Neural progenitor cell (in vitro differentiated cells): ENCODE results near the gene C3orf22. TPM values are rescaled to one million over a fixed set of nuclear protein-coding genes. Genes with fewer than 3 reads are reported as not detected.

ENCODE experiments used
- DNase-seq: peaks from one replicate; pipeline ENCODE4 v3.0.0-alpha.2; 2016; ENCODE audit warnings: low spot score
- H2AFZ ChIP-seq: fragments of 200-600 bp; sonication (generic); replicated peaks from 2 replicates; pipeline ENCODE4 v1.6.1; 2016; ENCODE audit warnings: antibody characterized with exemption
- H3F3A ChIP-seq: fragments of 200-600 bp; sonication (generic); 2 replicates; pipeline ENCODE4 v1.6.1; 2016; ENCODE audit warnings: antibody characterized with exemption, low read depth
- H3K27ac ChIP-seq: fragments of 200-600 bp; sonication (generic); 2 replicates; pipeline ENCODE4 v1.5.1; 2016; ENCODE audit warnings: mild to moderate bottlenecking
- H3K27me3 ChIP-seq: fragments of 200-600 bp; sonication (generic); 2 replicates; pipeline ENCODE4 v1.6.1; 2016; ENCODE audit warnings: mild to moderate bottlenecking, moderate library complexity
- H3K36me3 ChIP-seq: fragments of 200-600 bp; sonication (generic); 2 replicates; pipeline ENCODE4 v1.5.1; 2016
- H3K4me1 ChIP-seq: fragments of 200-600 bp; sonication (generic); 2 replicates; pipeline ENCODE4 v1.6.1; 2016; ENCODE audit warnings: mixed run types
- H3K4me2 ChIP-seq: fragments of 200-600 bp; sonication (generic); 2 replicates; pipeline ENCODE4 v1.6.1; 2016
- H3K4me3 ChIP-seq: fragments of 200-600 bp; sonication (generic); 2 replicates; pipeline ENCODE4 v1.5.1; 2016
- H3K79me2 ChIP-seq: fragments of 200-600 bp; sonication (generic); 2 replicates; pipeline ENCODE4 v1.6.1; 2016; ENCODE audit warnings: low read depth
- H3K9ac ChIP-seq: fragments of 200-600 bp; sonication (generic); 2 replicates; pipeline ENCODE4 v1.6.1; 2016
- H3K9me3 ChIP-seq: fragments of 200-600 bp; sonication (generic); 2 replicates; pipeline ENCODE4 v1.5.1; 2016; ENCODE audit warnings: low read depth
- H4K20me1 ChIP-seq: fragments of 200-600 bp; sonication (generic); 2 replicates; pipeline ENCODE4 v1.6.1; 2016; ENCODE audit warnings: low read depth
- H3K27ac Mint-ChIP-seq: 3 replicates; pipeline ENCODE4 v1.8.0; 2021; ENCODE audit warnings: mixed read lengths
- H3K27me3 Mint-ChIP-seq: 2 replicates; pipeline ENCODE4 v1.8.0; 2022; ENCODE audit warnings: low read depth, mild to moderate bottlenecking, inconsistent platforms, moderate library complexity, mixed read lengths; ENCODE audit not compliant: insufficient read depth
- H3K36me3 Mint-ChIP-seq: 3 replicates; pipeline ENCODE4 v1.8.0; 2021; ENCODE audit warnings: mixed read lengths
- H3K4me1 Mint-ChIP-seq: 3 replicates; pipeline ENCODE4 v1.8.0; 2021; ENCODE audit warnings: mixed read lengths
- H3K4me3 Mint-ChIP-seq: 3 replicates; pipeline ENCODE4 v1.8.0; 2021; ENCODE audit warnings: mild to moderate bottlenecking, moderate library complexity, mixed read lengths
- H3K9me3 Mint-ChIP-seq: 3 replicates; pipeline ENCODE4 v1.8.0; 2020; ENCODE audit warnings: mixed read lengths
- CTCF ChIP-seq: fragments of 200-600 bp; sonication (generic); IDR thresholded peaks from 2 replicates; pipeline ENCODE4 v1.5.1; 2017; ENCODE audit warnings: antibody characterized with exemption, mild to moderate bottlenecking
- EZH2 ChIP-seq: fragments of 200-600 bp; sonication (generic); IDR thresholded peaks from 2 replicates; pipeline ENCODE4 v1.6.1; 2017; ENCODE audit warnings: antibody characterized with exemption, mild to moderate bottlenecking, moderate library complexity
- EZH2phosphoT487 ChIP-seq: fragments of 200-600 bp; sonication (generic); IDR thresholded peaks from 2 replicates; pipeline ENCODE4 v1.6.1; 2017; ENCODE audit warnings: antibody characterized with exemption
- total RNA-seq: library from RNA; depleted of rRNA; stranded (reverse); fragments of >200 nt; gene quantifications from 2 replicates; pipeline ENCODE4 v1.2.3, GENCODE V29; 2015; ENCODE audit warnings: low replicate concordance

The C3orf22 gene
- total RNA-seq = not detected in 2 replicates

DNA sequence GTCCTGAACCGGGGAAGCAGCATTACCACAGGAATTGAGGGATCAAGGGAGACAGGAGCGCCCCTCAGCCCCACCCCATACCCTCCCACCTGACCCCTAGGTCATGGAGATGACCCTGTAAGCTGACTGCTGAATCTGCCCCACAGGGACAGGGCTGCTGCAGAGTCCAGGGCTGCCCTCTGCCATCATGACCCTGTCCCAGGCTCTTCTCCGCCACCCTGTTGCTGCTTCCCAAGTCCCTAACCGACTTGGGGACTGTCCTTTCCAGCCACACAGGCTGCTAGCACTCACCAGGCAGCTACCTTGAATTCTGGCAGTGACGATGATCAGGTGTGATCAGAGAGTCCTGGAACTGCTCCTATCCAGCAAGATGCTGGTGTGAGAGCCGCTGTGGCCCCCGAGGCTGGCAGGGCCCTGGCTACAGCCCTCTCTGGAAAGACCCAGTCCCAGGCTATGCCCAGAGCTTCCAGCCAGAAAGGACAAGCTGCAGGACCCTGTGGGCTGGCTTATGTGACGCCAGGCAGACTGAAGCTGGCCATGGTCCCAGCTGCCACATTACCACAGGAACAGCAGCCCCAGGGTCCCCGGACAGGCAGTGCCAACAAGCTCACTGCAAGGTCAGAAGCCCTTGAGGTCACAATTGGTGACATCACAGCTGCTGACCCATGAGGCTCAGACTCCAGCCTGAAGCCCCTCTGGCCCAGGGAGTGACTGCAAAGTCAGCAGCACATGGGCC, at the start of gene C3orf22:
C3orf22 (minus strand) TSS at position 597 of the 736 bp plus-strand sequence. CDS start 5,542 bp downstream, outside the sequence.
- no peaks in the 10 kb centered on the region for H3F3A ChIP-seq
- no peaks in the 10 kb centered on the region for H3K27me3 Mint-ChIP-seq
- no peaks in the 10 kb centered on the region for H3K36me3 ChIP-seq
- no peaks in the 10 kb centered on the region for H3K4me1 ChIP-seq
- TF ChIP-seq CTCF = no peak
- TF ChIP-seq EZH2phosphoT487 = no peak
- no peak for TF ChIP-seq EZH2
- DNase-seq = no peak
- peaks cover 4% of the 10 kb centered on the region for H3K27me3 ChIP-seq
- H3K4me3 Mint-ChIP-seq = no peak within 1 kb of the TSS
- no peak within 1 kb of the TSS for H3K4me2 ChIP-seq
- no peaks in the 10 kb centered on the region for H3K79me2 ChIP-seq
- H3K36me3 Mint-ChIP-seq = no peaks in the 10 kb centered on the region
- H3K9me3 Mint-ChIP-seq = peaks cover 6% of the 10 kb centered on the region
- no peak within 1 kb of the TSS for H2AFZ ChIP-seq
- H4K20me1 ChIP-seq = no peaks in the 10 kb centered on the region
- no peak within 1 kb of the TSS for H3K27ac Mint-ChIP-seq
- no peaks in the 10 kb centered on the region for H3K4me1 Mint-ChIP-seq
- no peak within 1 kb of the TSS for H3K27ac ChIP-seq
- no peak within 1 kb of the TSS for H3K4me3 ChIP-seq
- no peaks in the 10 kb centered on the region for H3K9me3 ChIP-seq
- H3K9ac ChIP-seq = no peak within 1 kb of the TSS

- Histone ChIP-seq H3K4me1 (no peaks in the 10 kb centered on the region), H3K9me3 (no peaks in the 10 kb centered on the region), H3K27me3 (no peaks in the 10 kb centered on the region), H3K79me2 (no peaks in the 10 kb centered on the region), H3K9ac (no peak overlapping the region), H4K20me1 (no peaks in the 10 kb centered on the region), H3K27ac (no peak overlapping the region), H3K4me2 (no peak overlapping the region), H3F3A (no peaks in the 10 kb centered on the region), H2AFZ (no peak overlapping the region), H3K4me3 (no peak overlapping the region), H3K36me3 (no peaks in the 10 kb centered on the region)
- H3K4me1 Mint-ChIP-seq = peaks cover 2% of the 10 kb centered on the region
- H3K36me3 Mint-ChIP-seq = peaks cover 13% of the 10 kb centered on the region
- no peak overlapping the region for H3K27ac Mint-ChIP-seq
- H3K4me3 Mint-ChIP-seq = no peak overlapping the region
- peaks cover 2% of the 10 kb centered on the region for H3K27me3 Mint-ChIP-seq
- DNase-seq = no peak
- no peaks in the 10 kb centered on the region for H3K9me3 Mint-ChIP-seq
- TF ChIP-seq CTCF = no peak
- no peak for TF ChIP-seq EZH2phosphoT487
Observed at GRCh38 chr3:126607214-126607908, 48.6 kb upstream of the C3orf22 start.

GRCh38 chr3:126606001-126606400, 47.3 kb upstream of the C3orf22 start:
- Histone ChIP-seq H3K27ac (no peak overlapping the region), H3K27me3 (no peaks in the 10 kb centered on the region), H3F3A (no peaks in the 10 kb centered on the region), H4K20me1 (no peaks in the 10 kb centered on the region), H3K4me3 (no peak overlapping the region), H3K9ac (no peak overlapping the region), H2AFZ (no peak overlapping the region), H3K4me2 (no peak overlapping the region), H3K9me3 (no peaks in the 10 kb centered on the region), H3K79me2 (no peaks in the 10 kb centered on the region), H3K4me1 (no peaks in the 10 kb centered on the region), H3K36me3 (no peaks in the 10 kb centered on the region)
- DNase-seq = no peak
- Mint-ChIP-seq H3K4me3 (no peak overlapping the region), H3K4me1 (peaks cover 2% of the 10 kb centered on the region), H3K27ac (no peak overlapping the region), H3K27me3 (peaks cover 2% of the 10 kb centered on the region), H3K36me3 (peaks cover 13% of the 10 kb centered on the region), H3K9me3 (no peaks in the 10 kb centered on the region)
- TF ChIP-seq EZH2 (no peak), CTCF (no peak), EZH2phosphoT487 (no peak)
